IMR-90 (cell line): ENCODE measurements around the gene RAB3C.

ENCODE experiments used
- BHLHE40 ChIP-seq: fragments of 150-350 bp; IDR thresholded peaks from 2 replicates; pipeline ENCODE4 v1.6.1; 2016; ENCODE audit warnings: mild to moderate bottlenecking, low read depth, low read length
- CEBPB ChIP-seq: IDR thresholded peaks from 2 replicates; pipeline ENCODE4 v1.6.1; 2012; ENCODE audit warnings: low read depth, low read length, improper control_type of control experiment
- ELK1 ChIP-seq: fragments of 150-350 bp; IDR thresholded peaks from 2 replicates; pipeline ENCODE4 v1.6.1; 2016; ENCODE audit warnings: low read depth, mild to moderate bottlenecking, low read length, moderate library complexity, borderline replicate concordance
- FOS ChIP-seq: fragments of 150-350 bp; IDR thresholded peaks from 2 replicates; pipeline ENCODE4 v1.6.1; 2016; ENCODE audit warnings: low read depth, low read length
- MAFK ChIP-seq: IDR thresholded peaks from 2 replicates; pipeline ENCODE4 v1.6.1; 2012; ENCODE audit warnings: low read depth, low read length, improper control_type of control experiment
- MAZ ChIP-seq: IDR thresholded peaks from 2 replicates; pipeline ENCODE4 v1.6.1; 2012; ENCODE audit warnings: low read depth, mild to moderate bottlenecking, low read length, improper control_type of control experiment, moderate library complexity, borderline replicate concordance
- MXI1 ChIP-seq: IDR thresholded peaks from 2 replicates; pipeline ENCODE4 v1.6.1; 2012; ENCODE audit warnings: low read depth, mild to moderate bottlenecking, low read length, moderate library complexity, borderline replicate concordance
- NFE2L2 ChIP-seq: fragments of 150-350 bp; IDR thresholded peaks from 2 replicates; pipeline ENCODE4 v1.6.1; 2016; ENCODE audit warnings: low read depth, mild to moderate bottlenecking, low read length
- POLR2A ChIP-seq: IDR thresholded peaks from 2 replicates; pipeline ENCODE4 v1.6.1; 2012; ENCODE audit warnings: mild to moderate bottlenecking, low read depth, low read length
- RAD21 ChIP-seq: IDR thresholded peaks from 2 replicates; pipeline ENCODE4 v1.6.1; 2012; ENCODE audit warnings: low read length, improper control_type of control experiment
- RFX5 ChIP-seq: IDR thresholded peaks from 2 replicates; pipeline ENCODE4 v1.8.0; 2012; ENCODE audit warnings: low read depth, mild to moderate bottlenecking, low read length, moderate library complexity
- SMC3 ChIP-seq: fragments of 150-350 bp; IDR thresholded peaks from 2 replicates; pipeline ENCODE4 v1.6.1; 2016; ENCODE audit warnings: low read depth, mild to moderate bottlenecking, antibody characterized with exemption, low read length, moderate library complexity
- TF ChIP-seq, protein P1 (sequence below): conservative IDR thresholded peaks from 2 replicates; pipeline ENCODE4 v1.5.1; 2012; ENCODE audit warnings: mild to moderate bottlenecking, low read depth, low read length, improper control_type of control experiment
- TF ChIP-seq, protein P2 (sequence below): fragments of 150-350 bp; IDR thresholded peaks from 2 replicates; pipeline ENCODE4 v1.6.1; 2017; ENCODE audit warnings: mild to moderate bottlenecking, antibody characterized with exemption, low read length, low read depth

- TF ChIP-seq CEBPB, result no peak
- TF ChIP-seq, protein P1, sequence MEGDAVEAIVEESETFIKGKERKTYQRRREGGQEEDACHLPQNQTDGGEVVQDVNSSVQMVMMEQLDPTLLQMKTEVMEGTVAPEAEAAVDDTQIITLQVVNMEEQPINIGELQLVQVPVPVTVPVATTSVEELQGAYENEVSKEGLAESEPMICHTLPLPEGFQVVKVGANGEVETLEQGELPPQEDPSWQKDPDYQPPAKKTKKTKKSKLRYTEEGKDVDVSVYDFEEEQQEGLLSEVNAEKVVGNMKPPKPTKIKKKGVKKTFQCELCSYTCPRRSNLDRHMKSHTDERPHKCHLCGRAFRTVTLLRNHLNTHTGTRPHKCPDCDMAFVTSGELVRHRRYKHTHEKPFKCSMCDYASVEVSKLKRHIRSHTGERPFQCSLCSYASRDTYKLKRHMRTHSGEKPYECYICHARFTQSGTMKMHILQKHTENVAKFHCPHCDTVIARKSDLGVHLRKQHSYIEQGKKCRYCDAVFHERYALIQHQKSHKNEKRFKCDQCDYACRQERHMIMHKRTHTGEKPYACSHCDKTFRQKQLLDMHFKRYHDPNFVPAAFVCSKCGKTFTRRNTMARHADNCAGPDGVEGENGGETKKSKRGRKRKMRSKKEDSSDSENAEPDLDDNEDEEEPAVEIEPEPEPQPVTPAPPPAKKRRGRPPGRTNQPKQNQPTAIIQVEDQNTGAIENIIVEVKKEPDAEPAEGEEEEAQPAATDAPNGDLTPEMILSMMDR, result no peak
- TF ChIP-seq RFX5, result no peak
- TF ChIP-seq ELK1, result no peak
- no peak for TF ChIP-seq NFE2L2
- TF ChIP-seq SMC3, result no peak
- no peak for TF ChIP-seq BHLHE40
- no peak for TF ChIP-seq MXI1
- TF ChIP-seq POLR2A, result no peak
- no peak for TF ChIP-seq MAFK
- TF ChIP-seq, protein P2, sequence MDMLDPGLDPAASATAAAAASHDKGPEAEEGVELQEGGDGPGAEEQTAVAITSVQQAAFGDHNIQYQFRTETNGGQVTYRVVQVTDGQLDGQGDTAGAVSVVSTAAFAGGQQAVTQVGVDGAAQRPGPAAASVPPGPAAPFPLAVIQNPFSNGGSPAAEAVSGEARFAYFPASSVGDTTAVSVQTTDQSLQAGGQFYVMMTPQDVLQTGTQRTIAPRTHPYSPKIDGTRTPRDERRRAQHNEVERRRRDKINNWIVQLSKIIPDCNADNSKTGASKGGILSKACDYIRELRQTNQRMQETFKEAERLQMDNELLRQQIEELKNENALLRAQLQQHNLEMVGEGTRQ, result no peak
- no peak for TF ChIP-seq FOS
- TF ChIP-seq RAD21, result no peak
- no peak for TF ChIP-seq MAZ
These were observed 83.3 kb downstream of the RAB3C start for GRCh38 chr5:58666141-58666540.
